Stimulated activated CD4-positive, alpha-beta T cell treated with anti-CD3 and anti-CD28 coated beads, Interleukin-1b, Interleukin-23, amount 100 ng/mL, for 4 hours (primary cell): Measurements from ENCODE around the gene DNAI1.

Experiments used
- DNase-seq, 2 donors: peaks; one replicate each; pipeline ENCODE4 v3.0.0-alpha.2; 2020; ENCODE audit warnings: low read depth in 2 of 2

The DNAI1 gene

GRCh38 chr9:34541540-34541939, 82.9 kb downstream of the DNAI1 start:
- DNase-seq = no peak

GRCh38 chr9:34544035-34544434, 85.4 kb downstream of the DNAI1 start:
- no peak for DNase-seq

DNA sequence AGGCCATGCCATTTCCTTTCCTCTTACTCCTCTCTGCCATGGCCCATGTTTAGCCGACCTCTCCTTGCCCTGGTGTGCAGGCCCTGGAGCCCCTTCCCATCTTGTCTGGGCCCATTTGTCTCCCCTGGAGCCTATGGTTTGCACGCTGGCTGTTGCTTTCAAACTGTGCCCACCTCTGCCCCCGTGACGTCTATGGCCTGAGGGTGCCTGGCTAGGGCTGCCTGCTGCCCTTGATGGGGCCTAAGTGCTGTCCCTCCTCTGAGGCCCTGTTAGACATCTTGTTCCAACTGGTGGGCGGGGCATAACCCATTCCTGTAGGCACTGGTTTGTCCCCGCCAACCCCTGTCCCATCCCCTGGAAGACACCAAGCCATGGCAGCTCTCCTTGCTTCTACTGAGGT, 86.9 kb downstream of the DNAI1 start:
- DNase-seq = no peak

DNA sequence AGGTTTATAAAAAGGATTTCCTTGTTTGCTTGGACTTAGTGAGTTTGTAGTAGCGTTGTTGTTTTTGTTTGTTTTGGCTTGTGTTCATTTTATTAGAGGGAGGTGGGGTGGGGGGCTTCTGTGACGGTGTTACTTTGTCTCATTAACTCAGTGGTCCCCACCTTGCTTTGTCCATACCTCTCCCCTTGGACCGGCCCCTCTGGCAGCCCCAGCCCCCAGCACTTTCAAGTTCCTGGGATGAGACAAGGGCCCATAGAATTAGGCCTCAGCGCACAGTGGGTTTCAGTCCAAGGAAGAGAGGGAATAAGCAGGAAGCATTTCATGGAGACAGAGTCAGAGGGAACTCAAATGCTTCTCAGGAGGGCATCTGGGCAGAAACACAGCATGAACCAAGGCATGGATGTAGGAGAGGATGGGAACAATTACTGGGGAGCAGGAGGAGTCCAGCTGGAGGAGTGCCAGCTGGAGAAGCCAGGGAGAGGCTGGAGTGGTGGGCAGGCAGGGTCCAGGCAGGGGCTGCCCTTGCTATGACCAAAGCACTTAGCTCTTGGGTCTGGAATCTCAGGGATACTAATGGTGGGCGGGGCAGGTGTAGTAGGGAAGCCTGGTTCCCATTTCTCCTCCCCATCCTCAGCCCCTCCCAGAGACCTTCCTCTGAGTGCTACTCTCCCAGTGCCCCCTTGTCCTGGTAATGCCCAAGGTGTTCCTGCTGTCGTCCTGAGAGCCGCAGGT, 87.7 kb downstream of the DNAI1 start:
- DNase-seq = no peak

DNA sequence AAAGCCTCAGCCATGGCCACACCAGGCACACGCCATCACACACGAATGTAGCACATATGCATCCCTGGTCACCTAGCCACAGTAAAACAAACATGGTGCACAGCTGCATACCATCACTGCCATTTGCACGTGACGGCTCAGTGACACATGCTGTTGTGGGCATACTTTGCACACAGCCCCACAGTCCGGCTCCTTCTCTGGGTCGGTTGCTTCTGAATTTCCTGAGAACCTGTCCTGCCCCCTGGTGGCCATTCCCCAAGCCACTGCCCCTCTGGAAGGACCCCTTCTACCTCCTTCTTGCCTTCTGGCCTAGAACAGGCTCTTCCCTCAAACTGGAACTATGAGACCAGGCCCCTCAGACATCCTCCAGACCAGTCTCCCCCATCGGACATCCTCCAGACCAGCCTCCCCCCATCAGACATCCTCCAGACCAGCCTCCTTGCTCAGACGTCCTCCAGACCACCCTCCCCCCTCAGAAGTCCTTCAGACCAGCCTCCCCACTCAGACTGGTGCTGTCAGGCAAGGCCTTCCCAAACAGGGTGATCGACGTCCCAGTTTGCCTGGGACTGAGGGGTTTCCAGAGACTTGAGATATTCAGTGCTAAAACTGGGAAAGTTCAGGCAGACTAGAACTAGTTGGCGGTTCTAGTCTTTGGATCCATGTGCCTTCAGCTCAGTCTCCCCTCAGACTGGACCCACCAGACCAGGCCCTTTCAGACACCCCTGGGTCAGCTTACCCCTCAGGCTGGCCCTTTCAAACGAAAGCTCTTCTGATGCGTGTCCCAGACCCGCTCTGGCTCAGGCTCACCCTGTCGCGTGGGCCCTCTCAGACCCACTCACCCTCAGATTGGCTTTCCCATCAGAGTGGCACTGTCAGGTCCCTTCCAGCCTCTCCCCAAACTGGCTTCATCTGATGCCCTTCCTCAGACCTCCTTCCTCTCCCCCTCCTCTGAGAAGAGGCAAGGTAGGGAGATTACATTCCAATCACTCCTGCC, 88.5 kb downstream of the DNAI1 start:
- DNase-seq = peak in 1 of 2 donors; percentile 30

- peak in 1 of 2 donors; percentile 29 for DNase-seq
Measured at GRCh38 chr9:34547960-34548611, 89.5 kb downstream of the DNAI1 start.

GRCh38 chr9:34549407-34549732, 90.8 kb downstream of the DNAI1 start:
- no peak for DNase-seq

DNA sequence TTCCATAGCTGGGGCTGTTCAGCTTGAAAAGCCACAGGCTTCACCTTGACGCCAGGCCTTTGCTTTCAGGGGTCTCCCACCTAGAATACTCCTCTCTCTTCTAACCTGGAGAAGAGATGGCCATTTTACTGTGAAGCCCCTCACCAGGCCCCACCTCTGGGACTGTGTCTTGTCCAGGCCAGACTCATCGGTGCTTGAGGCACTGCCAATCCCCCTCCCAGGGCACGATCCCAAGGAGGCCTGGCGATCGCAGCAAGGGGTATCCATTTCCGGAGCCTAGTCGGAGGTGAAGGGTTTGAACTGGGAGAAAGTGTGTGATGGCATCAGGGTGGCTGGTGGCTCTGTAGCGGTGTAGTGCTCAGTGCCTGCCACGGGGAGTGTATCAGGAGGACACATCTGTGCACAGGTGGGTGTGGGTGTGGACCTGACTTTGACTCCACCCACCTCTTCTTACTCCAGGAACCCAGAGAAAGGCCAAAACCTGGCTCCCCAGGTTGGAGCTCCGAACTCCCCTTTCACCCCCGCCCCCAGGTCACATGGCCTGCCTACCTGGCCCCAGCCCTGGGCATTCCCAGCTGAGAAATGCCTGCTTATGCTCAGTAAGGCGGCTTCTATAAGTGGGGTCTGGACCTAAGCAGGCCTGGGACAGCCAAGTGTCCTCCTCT, 91.5 kb downstream of the DNAI1 start:
- DNase-seq = no peak

- no peak for DNase-seq
Measured at GRCh38 chr9:34550681-34551270, 92.2 kb downstream of the DNAI1 start.

GRCh38 chr9:34551751-34552605, 93.4 kb downstream of the DNAI1 start:
- no peak for DNase-seq

GRCh38 chr9:34552606-34552981, 94.0 kb downstream of the DNAI1 start:
- no peak for DNase-seq

DNA sequence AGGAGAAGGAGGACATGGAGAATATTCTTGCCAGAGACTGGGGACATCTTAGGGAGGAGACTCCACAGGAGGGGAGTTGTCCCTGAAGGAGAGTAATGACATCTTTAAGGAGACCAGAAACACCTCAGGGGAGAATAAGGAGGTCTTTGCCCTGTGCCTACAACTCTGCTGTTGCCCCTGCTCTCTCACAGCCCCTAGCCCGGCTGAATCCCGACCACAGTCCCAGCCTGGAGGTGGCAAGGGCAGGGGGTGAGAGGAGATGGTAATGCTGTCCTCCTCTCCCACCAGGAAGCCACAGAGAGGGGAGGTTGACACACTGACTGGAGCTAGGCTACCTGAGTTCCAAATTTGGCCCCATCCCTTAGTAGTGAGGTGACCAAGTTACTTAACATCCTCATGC, 94.4 kb downstream of the DNAI1 start:
- no peak for DNase-seq

DNA sequence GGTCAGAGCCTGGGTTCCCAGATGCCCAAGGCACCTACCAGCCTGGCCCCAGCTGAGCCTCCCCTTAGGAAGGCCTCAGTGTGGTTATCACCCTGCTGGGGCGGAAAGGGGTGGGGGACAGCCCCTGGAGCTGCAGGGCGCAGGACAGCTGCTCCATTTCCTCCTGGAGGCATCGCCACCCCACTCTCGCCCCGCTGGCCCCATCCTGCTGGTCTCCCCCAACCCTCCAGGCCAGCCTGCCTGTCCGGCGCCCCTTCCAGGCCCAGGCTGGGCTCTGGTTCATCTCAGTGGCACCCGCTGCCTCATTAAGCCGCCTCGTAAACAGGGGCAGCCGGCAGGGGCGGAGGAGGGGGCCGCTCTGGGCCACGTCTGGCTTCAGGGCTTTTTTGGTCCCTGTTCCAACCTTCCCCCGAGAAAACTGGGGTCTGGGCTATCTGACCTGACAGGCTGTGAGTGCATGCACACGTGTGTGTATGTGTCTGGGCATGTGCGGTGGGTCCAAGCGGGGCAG, 95.0 kb downstream of the DNAI1 start:
- DNase-seq = no peak

GRCh38 chr9:34554211-34555001, 95.8 kb downstream of the DNAI1 start:
- DNase-seq = no peak

DNA sequence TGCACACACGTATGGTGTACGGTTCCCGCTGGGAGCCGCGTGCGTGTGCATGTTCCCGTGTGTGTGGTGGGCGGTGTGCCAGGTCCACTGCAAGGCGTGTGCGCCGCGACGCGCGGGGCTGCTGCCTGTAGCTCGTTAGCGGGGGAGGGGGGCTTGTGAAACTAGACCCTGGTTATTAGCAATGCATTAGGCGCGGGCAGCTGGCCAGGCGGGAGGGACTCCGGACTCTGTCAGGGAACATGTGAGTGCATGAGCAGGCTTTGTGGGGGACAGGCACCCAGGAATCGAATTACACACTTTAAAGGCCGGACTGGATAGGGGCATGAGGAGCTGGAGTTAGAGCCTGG, 96.4 kb downstream of the DNAI1 start:
- DNase-seq = no peak

GRCh38 chr9:34555500-34555899, 96.9 kb downstream of the DNAI1 start:
- DNase-seq = no peak

GRCh38 chr9:34555936-34556525, 97.4 kb downstream of the DNAI1 start:
- DNase-seq = no peak

- no peak for DNase-seq
Measured at GRCh38 chr9:34556949-34557348, 98.3 kb downstream of the DNAI1 start.
